Fibroblast of skin of back (primary cell): ENCODE measurements around the gene PGRMC2.

Source experiments
- DNase-seq: peaks from one replicate; pipeline ENCODE4 v3.0.0-alpha.2; 2013

The PGRMC2 gene

GRCh38 chr4:128298852-128299251 is 11.2 kb upstream of the PGRMC2 start:
- DNase-seq: no peak

- no peak for DNase-seq
Observed at GRCh38 chr4:128298146-128298758, 10.6 kb upstream of the PGRMC2 start.

GRCh38 chr4:128295255-128295654 is 7.6 kb upstream of the PGRMC2 start:
- DNase-seq: no peak

GRCh38 chr4:128294464-128294863 is 6.9 kb upstream of the PGRMC2 start:
- no peak for DNase-seq

GRCh38 chr4:128292349-128292748 is 4.7 kb upstream of the PGRMC2 start:
- no peak for DNase-seq

GRCh38 chr4:128291096-128291495 is 3.5 kb upstream of the PGRMC2 start:
- DNase-seq: no peak

- DNase-seq: no peak
Observed at GRCh38 chr4:128290526-128290925, 2.9 kb upstream of the PGRMC2 start.

GRCh38 chr4:128289523-128290158 is 2.0 kb upstream of the PGRMC2 start:
- no peak for DNase-seq

- peak; percentile 18 for DNase-seq
Observed at GRCh38 chr4:128288689-128289106, 1.1 kb upstream of the PGRMC2 start.

GRCh38 chr4:128287871-128288688 is 467 bp upstream of the PGRMC2 start:
- DNase-seq: peak; percentile 99

GRCh38 chr4:128286474-128287058 is 1.0 kb downstream of the PGRMC2 start:
- peak; percentile 36 for DNase-seq

- peak; percentile 42 for DNase-seq
Observed at GRCh38 chr4:128285085-128285997, 2.3 kb downstream of the PGRMC2 start.

- no peak for DNase-seq
Observed at GRCh38 chr4:128284317-128284716, 3.3 kb downstream of the PGRMC2 start.

- DNase-seq: no peak
Observed at GRCh38 chr4:128283071-128283470, 4.5 kb downstream of the PGRMC2 start.

- DNase-seq: no peak
Observed at GRCh38 chr4:128282516-128282915, 5.1 kb downstream of the PGRMC2 start.

- no peak for DNase-seq
Observed at GRCh38 chr4:128281354-128281753, 6.3 kb downstream of the PGRMC2 start.

GRCh38 chr4:128279624-128280225 is 7.9 kb downstream of the PGRMC2 start:
- no peak for DNase-seq

- DNase-seq: no peak
Observed at GRCh38 chr4:128277856-128278255, 9.8 kb downstream of the PGRMC2 start.

GRCh38 chr4:128275346-128275745 is 12.3 kb downstream of the PGRMC2 start:
- DNase-seq: peak; percentile 90

- DNase-seq: no peak
Observed at GRCh38 chr4:128271551-128271950, 16.1 kb downstream of the PGRMC2 start.

GRCh38 chr4:128268970-128269369 is 18.6 kb downstream of the PGRMC2 start:
- DNase-seq: no peak

- no peak for DNase-seq
Observed at GRCh38 chr4:128267745-128268144, 19.9 kb downstream of the PGRMC2 start.
